ENCODE measurements around the gene IMPG1. TPM values are rescaled to one million over a fixed set of nuclear protein-coding genes. Genes with fewer than 3 reads are reported as not detected.

IMPG1 gene
- total RNA-seq, 1 experiment from 2014 or later = not detected

DNA sequence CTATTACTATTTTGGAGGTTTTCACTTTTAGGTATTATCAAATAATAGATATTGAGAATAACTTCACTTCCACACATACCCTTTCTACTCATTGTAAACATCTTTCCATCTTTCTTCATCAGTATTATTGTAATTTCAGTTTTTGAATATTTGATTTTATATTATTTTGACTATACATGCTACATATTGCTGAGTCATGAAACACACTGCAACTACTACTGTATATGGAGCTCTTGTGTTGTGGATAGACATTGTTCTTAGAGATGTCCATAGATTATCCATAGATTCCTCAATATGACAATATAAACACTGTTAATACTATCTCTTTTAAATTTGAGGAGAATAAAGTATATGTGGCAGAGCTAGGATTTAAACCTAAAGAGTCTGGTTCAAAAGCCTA is 819 bp upstream of the IMPG1 start:
- H3K27me3 ChIP-seq (ENCODE audit: low read length) = no peaks in the 10 kb centered on the region
- POLR2A ChIA-PET (ENCODE audit: unreplicated experiment) = no interaction called here

DNA sequence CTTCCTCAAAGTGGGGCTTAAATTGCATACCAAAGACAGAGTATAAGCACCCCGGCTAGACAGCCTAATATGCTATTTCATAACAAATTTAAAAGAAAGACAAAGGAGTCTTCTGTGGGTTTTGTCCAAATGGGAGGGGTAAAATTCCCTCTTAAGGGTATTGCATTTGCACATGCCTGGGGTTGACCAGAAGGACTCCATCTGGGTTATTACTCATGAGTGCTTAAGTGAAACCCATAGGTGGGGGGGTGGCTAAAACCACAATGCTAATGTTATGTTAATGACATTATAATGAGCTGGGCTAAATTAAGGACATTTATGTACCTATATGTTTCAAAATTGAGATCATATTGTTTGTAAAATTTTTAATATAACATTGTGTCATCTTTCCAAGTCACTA is 15.0 kb downstream of the IMPG1 start:
- POLR2A ChIA-PET (ENCODE audit: unreplicated experiment) = no interaction called here
- TF ChIP-seq EZH2phosphoT487 (IDR thresholded peaks at IDR 0.05; ENCODE audit: borderline replicate concordance, low read length) = no peak
- TF ChIP-seq EZH2 (IDR thresholded peaks at IDR 0.05; ENCODE audit: low read length, unreplicated experiment) = no peak
- TF ChIP-seq, protein P1, sequence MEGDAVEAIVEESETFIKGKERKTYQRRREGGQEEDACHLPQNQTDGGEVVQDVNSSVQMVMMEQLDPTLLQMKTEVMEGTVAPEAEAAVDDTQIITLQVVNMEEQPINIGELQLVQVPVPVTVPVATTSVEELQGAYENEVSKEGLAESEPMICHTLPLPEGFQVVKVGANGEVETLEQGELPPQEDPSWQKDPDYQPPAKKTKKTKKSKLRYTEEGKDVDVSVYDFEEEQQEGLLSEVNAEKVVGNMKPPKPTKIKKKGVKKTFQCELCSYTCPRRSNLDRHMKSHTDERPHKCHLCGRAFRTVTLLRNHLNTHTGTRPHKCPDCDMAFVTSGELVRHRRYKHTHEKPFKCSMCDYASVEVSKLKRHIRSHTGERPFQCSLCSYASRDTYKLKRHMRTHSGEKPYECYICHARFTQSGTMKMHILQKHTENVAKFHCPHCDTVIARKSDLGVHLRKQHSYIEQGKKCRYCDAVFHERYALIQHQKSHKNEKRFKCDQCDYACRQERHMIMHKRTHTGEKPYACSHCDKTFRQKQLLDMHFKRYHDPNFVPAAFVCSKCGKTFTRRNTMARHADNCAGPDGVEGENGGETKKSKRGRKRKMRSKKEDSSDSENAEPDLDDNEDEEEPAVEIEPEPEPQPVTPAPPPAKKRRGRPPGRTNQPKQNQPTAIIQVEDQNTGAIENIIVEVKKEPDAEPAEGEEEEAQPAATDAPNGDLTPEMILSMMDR (conservative IDR thresholded peaks at IDR 0.05; ENCODE audit: low read depth, low read length) = no peak
- BruUV-seq (replicated peaks) = no TSS peak
- intact Hi-C loops (cut with micrococcal nuclease) = no loop called here
- H3K9ac ChIP-seq (ENCODE audit: low read length) = no peak overlapping the region
- H2AFZ ChIP-seq (ENCODE audit: low read length) = no peak overlapping the region
- no peak overlapping the region for H3K4me3 ChIP-seq (ENCODE audit: low read length)
- H3K4me2 ChIP-seq (ENCODE audit: low read length) = no peak overlapping the region
- CTCF ChIA-PET = no interaction called here
- no peaks in the 10 kb centered on the region for H3F3A ChIP-seq (ENCODE audit: low read length, unreplicated experiment)
- H3K27ac ChIP-seq (ENCODE audit: low read length) = no peak overlapping the region
- no peaks in the 10 kb centered on the region for H3K9me2 ChIP-seq (replicated peaks; ENCODE audit: low read length)
- H4K20me1 ChIP-seq (ENCODE audit: low read length) = no peaks in the 10 kb centered on the region
- peaks cover 6% of the 10 kb centered on the region; the same call in 1 of the 2 replicates for H3K27me3 ChIP-seq (ENCODE audit: low read length)
- no peaks in the 10 kb centered on the region for H3K79me2 ChIP-seq (ENCODE audit: low read length)
- ATAC-seq (no peak), DNase-seq (no peak)
- H3K9me3 ChIP-seq (ENCODE audit: low read length) = no peaks in the 10 kb centered on the region
- H3K36me3 ChIP-seq (ENCODE audit: low read depth, low read length) = no peaks in the 10 kb centered on the region
- no peaks in the 10 kb centered on the region for H3K4me1 ChIP-seq (ENCODE audit: insufficient read depth, low read length)

More for the DNA sequence above, 819 bp upstream of the IMPG1 start:
- Histone ChIP-seq H3K9ac (ENCODE audit: low read length) (no peak overlapping the region), H4K20me1 (ENCODE audit: low read length) (no peaks in the 10 kb centered on the region), H3F3A (ENCODE audit: low read length, unreplicated experiment) (no peaks in the 10 kb centered on the region), H3K36me3 (ENCODE audit: low read depth, low read length) (no peaks in the 10 kb centered on the region), H3K27ac (ENCODE audit: low read length) (no peak overlapping the region), H3K9me2 (replicated peaks; ENCODE audit: low read length) (no peaks in the 10 kb centered on the region), H3K4me1 (ENCODE audit: insufficient read depth, low read length) (no peaks in the 10 kb centered on the region), H3K9me3 (ENCODE audit: low read length) (no peaks in the 10 kb centered on the region), H3K4me2 (ENCODE audit: low read length) (no peak overlapping the region), H2AFZ (ENCODE audit: low read length) (no peak overlapping the region), H3K79me2 (ENCODE audit: low read length) (no peaks in the 10 kb centered on the region), H3K4me3 (ENCODE audit: low read length) (no peak overlapping the region)
- intact Hi-C loops (cut with micrococcal nuclease) = no loop called here
- CTCF ChIA-PET = no interaction called here
- TF ChIP-seq EZH2 (IDR thresholded peaks at IDR 0.05; ENCODE audit: low read length, unreplicated experiment) (no peak), EZH2phosphoT487 (IDR thresholded peaks at IDR 0.05; ENCODE audit: borderline replicate concordance, low read length) (no peak)
- TF ChIP-seq, protein P1 (conservative IDR thresholded peaks at IDR 0.05; ENCODE audit: low read depth, low read length) = no peak
- BruUV-seq (replicated peaks) = no TSS peak
- DNase-seq = no peak
- no peak for ATAC-seq

DNA sequence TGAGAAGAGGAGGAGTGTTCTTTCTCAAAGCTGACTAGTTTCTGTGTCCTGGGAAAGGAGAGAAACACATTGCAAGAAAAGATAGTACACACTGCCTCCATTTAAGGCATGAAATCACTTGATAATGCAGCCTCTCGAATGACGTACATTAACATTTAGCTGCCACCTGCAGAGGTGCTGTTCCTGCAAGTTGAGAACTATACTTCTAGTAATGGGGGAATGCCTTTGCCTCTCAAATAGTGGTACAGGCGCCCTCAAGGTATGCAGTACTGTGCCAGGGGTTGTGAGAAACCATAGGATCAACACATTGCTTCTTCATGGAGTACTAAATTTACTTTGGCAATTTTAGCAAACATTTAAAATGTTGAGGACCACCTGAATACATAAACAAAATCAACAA is 20.1 kb downstream of the IMPG1 start:
- H3K4me3 ChIP-seq (ENCODE audit: low read length) = no peak overlapping the region
- H3K79me2 ChIP-seq (ENCODE audit: low read length) = no peaks in the 10 kb centered on the region
- no peak overlapping the region for H2AFZ ChIP-seq (ENCODE audit: low read length)
- H3K4me2 ChIP-seq (ENCODE audit: low read length) = no peak overlapping the region
- no peaks in the 10 kb centered on the region for H3K36me3 ChIP-seq (ENCODE audit: low read depth, low read length)
- H3K4me1 ChIP-seq (ENCODE audit: insufficient read depth, low read length) = no peaks in the 10 kb centered on the region
- TF ChIP-seq, protein P1 (conservative IDR thresholded peaks at IDR 0.05; ENCODE audit: low read depth, low read length) = no peak
- TF ChIP-seq EZH2phosphoT487 (IDR thresholded peaks at IDR 0.05; ENCODE audit: borderline replicate concordance, low read length) (no peak), EZH2 (IDR thresholded peaks at IDR 0.05; ENCODE audit: low read length, unreplicated experiment) (no peak)
- intact Hi-C loops (cut with micrococcal nuclease) = no loop called here
- no peaks in the 10 kb centered on the region for H3K27me3 ChIP-seq (ENCODE audit: low read length)
- BruUV-seq (replicated peaks) = no TSS peak
- H3K9me3 ChIP-seq (ENCODE audit: low read length) = no peaks in the 10 kb centered on the region
- no peaks in the 10 kb centered on the region for H4K20me1 ChIP-seq (ENCODE audit: low read length)
- H3K27ac ChIP-seq (ENCODE audit: low read length) = no peak overlapping the region
- ATAC-seq (no peak), DNase-seq (no peak)
- CTCF ChIA-PET = no interaction called here
- H3F3A ChIP-seq (ENCODE audit: low read length, unreplicated experiment) = no peaks in the 10 kb centered on the region
- POLR2A ChIA-PET (ENCODE audit: unreplicated experiment) = no interaction called here
- no peaks in the 10 kb centered on the region for H3K9me2 ChIP-seq (replicated peaks; ENCODE audit: low read length)
- no peak overlapping the region for H3K9ac ChIP-seq (ENCODE audit: low read length)

Measured in PC-3 (cell line).